Natural killer cell treated with Interleukin-12 subunit alpha and Interleukin-12 subunit beta and Interleukin-15 and Interleukin-18, amount 100 ng/mL, for 72 hours (primary cell): ENCODE measurements around the gene IQSEC3. TPM values are rescaled to one million over a fixed set of nuclear protein-coding genes. Genes with fewer than 3 reads are reported as not detected.
A peak's percentile ranks its signal among the peaks of the same experiment; 100 is the strongest.

Source experiments
- ATAC-seq, 2 donors: fragments of 150-1000 bp; cut with Tn5 transposase in 1 of 2; sonication (Bioruptor Pico), chemical (Tn5 transposase) in 1 of 2; 2 replicates each; pipeline ENCODE4 v1.10.0; 2021
- DNase-seq: peaks from one replicate; pipeline ENCODE4 v3.0.0; 2022; ENCODE audit warnings: low spot score
- H3K27ac Mint-ChIP-seq, 2 donors: 1 replicate in 1 of 2; 2 replicates in 1 of 2; pipeline ENCODE4 v1.8.0; 2022; ENCODE audit warnings: mixed read lengths in 2 of 2, mild to moderate bottlenecking in 1 of 2, moderate library complexity in 1 of 2
- H3K27me3 Mint-ChIP-seq, 2 donors: 1 replicate in 1 of 2; 2 replicates in 1 of 2; pipeline ENCODE4 v1.8.0; 2022; ENCODE audit warnings: mixed read lengths in 2 of 2
- H3K36me3 Mint-ChIP-seq: one replicate; pipeline ENCODE4 v1.8.0; 2022; ENCODE audit warnings: mixed read lengths
- H3K4me1 Mint-ChIP-seq, 2 donors: 1 replicate in 1 of 2; 2 replicates in 1 of 2; pipeline ENCODE4 v1.8.0; 2022; ENCODE audit warnings: low read depth in 2 of 2, mixed read lengths in 2 of 2, mild to moderate bottlenecking in 1 of 2
- H3K4me3 Mint-ChIP-seq: one replicate; pipeline ENCODE4 v1.8.0; 2022; ENCODE audit warnings: mixed read lengths
- H3K9me3 Mint-ChIP-seq: 2 replicates; pipeline ENCODE4 v1.8.0; 2022; ENCODE audit warnings: mixed read lengths
- total RNA-seq, 2 donors: library from RNA; stranded (reverse); gene quantifications; one replicate each; pipeline ENCODE4 v1.2.3, GENCODE V29; 2022

IQSEC3 gene
- total RNA-seq, 2 donors from 2014 or later: 0.22 to 1.1 TPM

DNA sequence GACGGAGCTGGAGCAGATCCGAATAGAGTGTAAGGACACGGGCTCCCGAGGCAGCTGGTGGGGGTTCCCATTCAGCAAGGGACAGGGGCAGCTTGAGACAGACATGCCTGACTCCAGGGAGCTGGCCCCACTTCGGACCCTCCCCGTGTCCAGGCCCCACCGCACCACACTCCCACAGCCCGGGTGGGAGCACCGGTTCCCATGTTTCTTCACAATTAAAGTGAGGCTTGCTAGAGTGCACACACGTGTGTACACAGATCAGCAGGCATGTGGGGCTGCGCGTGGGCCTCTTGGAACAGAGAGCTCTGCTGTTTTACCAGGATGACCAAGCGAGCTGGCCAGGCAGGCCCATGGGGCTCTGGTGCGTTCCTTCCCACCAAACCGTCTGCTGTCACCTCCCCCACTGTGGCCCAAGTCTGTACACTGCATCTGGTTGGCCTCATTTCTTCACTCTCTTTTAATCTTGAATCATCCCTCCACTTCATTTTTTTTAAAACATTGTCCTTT, 99.3 kb downstream of the IQSEC3 start:
- peaks cover 2 to 4% of the 10 kb centered on the region in 2 donors for H3K27me3 Mint-ChIP-seq
- peaks cover 13 to 22% of the 10 kb centered on the region in 2 donors for H3K4me1 Mint-ChIP-seq
- no peaks in the 10 kb centered on the region for H3K36me3 Mint-ChIP-seq
- H3K4me3 Mint-ChIP-seq: no peak overlapping the region
- no peaks in the 10 kb centered on the region for H3K9me3 Mint-ChIP-seq
- ATAC-seq (no peak), DNase-seq (no peak)
- peak overlapping the region in 1 of 2 donors; percentile 6 for H3K27ac Mint-ChIP-seq

DNA sequence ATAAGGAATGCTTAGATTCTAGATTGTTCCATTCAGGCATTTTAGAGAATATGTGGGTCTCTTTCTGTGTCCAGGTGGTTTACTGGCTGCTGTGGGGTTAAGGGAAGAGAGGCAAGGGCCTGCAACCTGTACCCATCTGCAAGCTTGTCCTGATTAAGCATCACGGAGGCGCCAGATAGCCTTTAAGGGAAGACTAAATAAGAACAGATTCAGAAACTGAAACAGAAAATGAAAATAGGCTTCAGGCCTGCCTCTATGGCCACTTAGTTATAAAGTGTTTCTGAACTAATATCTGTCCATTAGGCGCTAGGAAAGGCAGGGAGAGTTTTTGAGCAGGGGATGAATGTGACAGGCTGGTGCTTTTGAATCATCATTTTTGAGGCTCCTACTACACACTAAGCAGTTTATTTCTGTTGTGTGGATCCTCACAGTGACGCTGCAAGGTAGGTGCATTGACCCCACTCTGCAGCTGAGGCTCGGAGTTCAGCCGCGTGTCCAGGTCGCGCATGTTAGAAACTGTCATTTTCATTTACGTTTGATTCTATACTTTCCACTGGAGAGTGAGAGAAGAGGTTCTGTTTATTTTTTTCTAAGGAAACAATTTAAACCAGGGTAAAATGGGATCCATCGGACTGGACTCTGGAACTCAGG, 100.0 kb downstream of the IQSEC3 start:
- DNase-seq: no peak
- peaks cover 4 to 5% of the 10 kb centered on the region in 2 donors for H3K27me3 Mint-ChIP-seq
- peak overlapping the region in 1 of 2 donors; percentile 6 for H3K27ac Mint-ChIP-seq
- no peaks in the 10 kb centered on the region for H3K9me3 Mint-ChIP-seq
- no peaks in the 10 kb centered on the region for H3K36me3 Mint-ChIP-seq
- ATAC-seq: no peak
- peaks cover 13 to 22% of the 10 kb centered on the region in 2 donors for H3K4me1 Mint-ChIP-seq
- H3K4me3 Mint-ChIP-seq: no peak overlapping the region

DNA sequence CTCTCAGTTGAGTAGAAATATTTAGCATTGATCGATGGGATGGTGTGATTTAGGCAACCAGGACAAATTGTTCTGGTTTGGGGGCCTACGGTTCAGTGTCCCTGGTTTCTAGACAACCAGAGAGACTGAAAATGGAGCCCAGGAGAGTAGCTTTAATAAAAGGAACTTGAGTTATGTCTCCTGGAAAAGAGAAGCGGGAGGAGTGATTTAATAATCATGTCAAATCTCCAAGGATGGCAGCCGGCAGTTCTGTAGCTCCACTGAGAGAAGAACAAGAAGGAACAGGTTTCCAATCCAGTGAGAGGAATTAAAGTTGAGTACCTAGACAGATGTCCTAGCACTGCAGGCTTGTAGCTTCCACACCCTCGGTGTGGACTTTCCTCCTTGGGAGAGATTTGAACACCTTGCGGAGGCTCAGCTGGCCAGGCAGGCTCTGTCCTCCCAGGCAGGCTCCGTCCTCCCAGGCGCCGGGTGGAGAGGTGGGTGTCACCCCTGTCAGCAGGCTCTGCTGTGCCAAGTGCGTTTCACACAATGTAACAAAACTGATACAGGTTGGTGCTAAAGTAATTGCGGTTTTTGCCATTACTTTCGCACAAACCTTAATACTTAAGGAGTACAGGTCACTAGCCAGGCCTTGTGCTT, 101.5 kb downstream of the IQSEC3 start:
- no peak overlapping the region for H3K4me3 Mint-ChIP-seq
- DNase-seq: no peak
- H3K4me1 Mint-ChIP-seq: peaks cover 13 to 25% of the 10 kb centered on the region in 2 donors
- no peaks in the 10 kb centered on the region for H3K9me3 Mint-ChIP-seq
- peaks cover 11 to 12% of the 10 kb centered on the region in 2 donors for H3K27me3 Mint-ChIP-seq
- H3K27ac Mint-ChIP-seq: no peak overlapping the region
- no peak for ATAC-seq
- no peaks in the 10 kb centered on the region for H3K36me3 Mint-ChIP-seq

DNA sequence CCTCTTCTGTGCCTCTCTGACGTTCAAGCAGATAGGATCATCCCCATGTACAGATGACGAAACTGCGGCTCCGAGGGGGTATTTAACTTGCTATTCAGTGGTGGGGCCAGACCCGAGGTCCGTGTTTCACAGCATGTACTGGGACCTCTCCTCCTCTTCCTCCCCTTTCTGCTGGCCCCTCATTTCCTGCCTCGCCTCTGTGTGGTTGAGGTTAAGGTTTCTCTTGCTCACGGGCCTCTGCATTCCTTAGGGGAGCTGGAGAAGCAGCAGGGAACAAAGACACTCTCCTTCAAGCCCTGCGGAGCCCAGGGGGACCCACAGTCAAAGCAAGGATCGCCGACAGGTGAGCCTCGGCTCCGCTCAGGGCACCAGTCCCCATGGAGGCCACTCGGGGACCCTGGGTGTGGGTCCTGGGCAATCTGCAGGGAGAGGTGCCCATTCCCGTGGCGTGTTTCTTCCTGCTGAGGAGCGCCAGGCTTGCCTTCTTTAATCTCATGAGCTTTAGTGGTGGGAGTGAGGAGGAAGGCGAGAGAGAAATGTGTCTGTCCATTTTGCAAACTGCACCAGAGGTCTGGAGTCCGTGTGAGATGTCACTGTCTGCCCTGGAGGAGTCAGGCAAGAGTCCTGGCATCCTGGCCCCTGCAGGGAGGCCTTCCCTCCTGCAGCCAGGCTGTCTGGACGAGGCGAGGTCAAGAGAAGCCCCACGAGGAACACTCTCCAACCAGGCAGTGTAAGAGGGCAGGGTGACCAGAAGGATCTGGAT, 102.4 kb downstream of the IQSEC3 start:
- DNase-seq: no peak
- Mint-ChIP-seq H3K27me3 (peaks cover 11 to 12% of the 10 kb centered on the region in 2 donors), H3K4me1 (peaks cover 13 to 25% of the 10 kb centered on the region in 2 donors), H3K27ac (no peak overlapping the region), H3K36me3 (no peaks in the 10 kb centered on the region), H3K9me3 (no peaks in the 10 kb centered on the region), H3K4me3 (no peak overlapping the region)
- ATAC-seq: no peak

DNA sequence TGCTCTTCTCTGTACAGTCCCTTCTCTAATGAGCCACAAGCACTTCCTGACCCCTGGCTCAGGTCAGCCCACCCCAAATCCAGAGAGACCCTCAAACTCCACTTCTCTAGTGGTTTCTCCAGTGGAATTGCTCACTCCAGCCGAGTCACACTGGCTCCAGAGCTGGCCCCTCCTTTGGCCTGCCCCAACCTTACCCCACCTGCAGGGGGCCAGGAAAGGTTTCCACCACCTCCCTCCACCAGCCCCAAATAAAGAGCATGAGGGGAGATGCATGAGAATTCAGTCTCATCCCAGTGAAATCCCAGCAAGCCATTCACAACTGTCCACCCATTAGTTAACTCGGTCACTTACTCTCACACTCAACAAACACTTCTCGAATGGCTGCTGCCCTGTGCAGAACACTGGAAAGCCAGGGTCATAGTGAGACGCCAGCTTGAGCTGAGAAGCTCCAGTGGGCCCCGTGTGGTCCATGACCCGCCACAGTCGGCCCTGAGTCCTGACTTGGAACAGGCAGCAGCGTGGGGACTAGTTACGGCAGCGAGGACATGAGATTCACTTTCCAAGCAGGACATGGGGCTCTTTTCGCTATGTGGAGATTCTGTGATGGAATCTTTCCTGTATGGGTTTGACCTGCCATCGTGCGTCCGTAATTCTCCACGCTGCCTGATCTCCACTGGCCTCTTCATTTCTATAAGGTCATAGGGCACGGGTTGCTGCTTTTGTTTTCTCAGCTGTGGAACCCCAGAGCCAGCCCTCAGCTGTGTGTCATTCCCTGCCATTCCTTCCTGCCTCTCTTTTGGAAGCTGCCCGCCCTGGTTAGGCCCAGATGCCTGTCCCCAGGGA, 103.2 kb downstream of the IQSEC3 start:
- H3K4me1 Mint-ChIP-seq: peaks cover 7 to 25% of the 10 kb centered on the region in 2 donors

DNA sequence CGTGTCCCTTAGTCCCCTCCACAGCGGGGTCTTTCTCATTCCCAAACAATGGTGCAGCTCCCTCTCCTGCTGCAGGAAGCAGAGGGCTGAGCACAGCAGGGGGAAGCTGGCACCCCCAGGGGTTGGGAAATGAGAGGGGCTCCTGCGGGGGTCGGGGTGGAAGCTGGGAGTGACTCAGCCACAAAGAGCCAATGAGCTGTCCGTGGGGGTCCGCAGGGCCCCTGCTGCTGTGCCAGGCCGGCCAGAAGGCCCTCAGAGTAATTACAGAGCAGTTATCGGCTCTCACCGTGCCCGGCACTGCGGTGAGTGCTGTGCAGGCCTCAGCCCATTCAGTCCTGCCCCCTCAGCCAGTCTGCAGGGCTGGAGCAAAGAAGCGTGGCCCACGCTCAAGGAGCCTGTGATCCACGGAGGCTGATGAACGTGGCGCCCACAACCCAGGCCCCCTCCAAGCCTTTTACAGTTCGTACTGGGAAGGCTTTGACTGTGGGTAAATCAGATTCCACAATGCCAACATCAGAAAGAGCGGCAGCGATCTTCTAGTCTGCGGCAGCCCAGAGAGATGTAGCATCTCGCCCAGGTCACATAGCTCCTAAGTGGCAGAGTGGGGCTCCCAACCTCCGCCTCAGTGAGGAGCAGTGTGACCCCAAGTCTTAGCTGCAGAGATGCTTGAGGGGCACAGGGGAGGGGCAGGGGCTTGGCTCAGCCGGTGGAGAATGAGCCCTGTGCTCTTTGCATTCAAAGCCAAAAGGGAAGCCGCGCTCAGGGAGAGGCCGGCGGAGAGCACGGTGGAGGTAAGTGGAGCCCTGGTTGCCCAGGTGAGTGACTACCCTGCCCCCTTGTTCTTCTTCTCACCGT, 104.0 kb downstream of the IQSEC3 start:
- Mint-ChIP-seq H3K36me3 (no peaks in the 10 kb centered on the region), H3K27me3 (peaks cover 6 to 12% of the 10 kb centered on the region in 2 donors), H3K27ac (no peak overlapping the region), H3K9me3 (no peaks in the 10 kb centered on the region), H3K4me1 (peaks cover 7 to 25% of the 10 kb centered on the region in 2 donors), H3K4me3 (no peak overlapping the region)
- ATAC-seq: no peak
- no peak for DNase-seq

More for the DNA sequence above, 103.2 kb downstream of the IQSEC3 start:
- DNase-seq (no peak), ATAC-seq (no peak)
- Mint-ChIP-seq H3K9me3 (no peaks in the 10 kb centered on the region), H3K27me3 (peaks cover 7 to 12% of the 10 kb centered on the region in 2 donors), H3K36me3 (no peaks in the 10 kb centered on the region), H3K4me3 (no peak overlapping the region), H3K27ac (no peak overlapping the region)

DNA sequence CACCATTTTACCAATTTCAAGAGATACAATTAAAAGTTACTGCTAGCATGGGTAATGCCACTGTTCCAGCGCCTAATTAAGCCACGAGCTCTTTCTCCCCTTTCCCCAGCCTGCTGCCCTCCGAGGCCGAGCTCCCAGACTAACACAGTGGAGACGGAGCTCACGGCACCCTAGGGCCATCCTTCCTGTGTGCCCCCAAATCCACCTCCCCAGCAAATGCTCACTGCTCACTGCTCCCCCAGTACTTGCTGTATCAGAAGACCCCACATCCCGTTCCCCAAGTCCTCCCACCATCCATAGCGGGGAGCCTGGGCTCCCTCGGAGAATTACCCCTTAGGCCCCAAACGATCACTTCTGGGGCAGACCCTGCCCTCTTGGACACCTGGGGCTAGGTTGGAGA, 104.7 kb downstream of the IQSEC3 start:
- Mint-ChIP-seq H3K4me3 (no peak overlapping the region), H3K9me3 (no peaks in the 10 kb centered on the region), H3K27ac (no peak overlapping the region), H3K36me3 (no peaks in the 10 kb centered on the region), H3K4me1 (peaks cover 5 to 22% of the 10 kb centered on the region in 2 donors), H3K27me3 (peaks cover 6 to 12% of the 10 kb centered on the region in 2 donors)
- no peak for ATAC-seq
- no peak for DNase-seq

DNA sequence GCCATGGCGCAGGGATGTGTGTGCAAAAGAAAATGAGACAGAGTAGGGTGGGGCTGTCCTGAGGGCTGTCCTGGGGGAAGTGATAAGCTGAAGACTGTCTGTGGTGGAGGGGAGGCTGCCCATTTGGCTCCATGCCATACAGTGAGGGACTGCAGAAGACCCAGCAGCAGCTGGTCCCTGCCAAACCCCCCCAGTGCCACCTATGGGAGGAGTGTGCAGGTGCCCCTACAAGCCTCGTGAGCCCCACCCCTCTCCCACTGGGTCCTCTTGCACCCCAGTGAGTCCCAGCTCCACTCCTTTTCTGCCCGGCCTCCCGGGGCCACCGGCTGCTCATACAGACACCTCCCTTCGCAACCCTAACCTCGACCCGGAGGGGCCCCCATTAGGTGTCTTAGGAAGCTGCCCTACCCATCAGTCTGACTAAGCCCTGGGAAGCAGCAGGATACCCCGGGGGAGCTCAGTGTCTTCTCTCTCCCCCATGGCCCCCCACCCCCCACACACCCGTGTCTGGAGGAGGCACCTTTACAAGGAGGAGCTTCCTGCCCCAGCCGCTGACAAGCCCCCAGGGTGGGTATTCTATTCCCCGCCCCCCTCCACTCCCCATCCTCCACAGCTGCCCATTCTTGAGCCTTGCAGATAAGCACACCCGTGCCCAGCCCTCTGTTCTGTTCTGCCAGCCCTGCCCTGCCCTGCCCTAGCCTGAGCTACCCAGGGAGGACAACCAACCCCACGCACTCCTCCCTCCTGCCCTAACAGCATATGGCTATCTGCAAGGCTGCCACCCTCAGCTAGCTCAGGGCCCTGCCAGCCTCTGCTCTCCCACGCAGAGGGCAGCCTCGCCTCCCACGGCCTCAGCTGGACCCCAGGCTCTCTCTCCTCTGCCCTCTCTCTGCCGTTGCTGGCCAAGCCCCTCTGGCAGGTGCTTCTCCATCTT, 105.4 kb downstream of the IQSEC3 start:
- H3K4me3 Mint-ChIP-seq: no peak overlapping the region
- H3K27ac Mint-ChIP-seq: no peak overlapping the region
- no peaks in the 10 kb centered on the region for H3K9me3 Mint-ChIP-seq
- H3K36me3 Mint-ChIP-seq: no peaks in the 10 kb centered on the region
- DNase-seq (no peak), ATAC-seq (no peak)
- peaks cover 4 to 20% of the 10 kb centered on the region in 2 donors for H3K4me1 Mint-ChIP-seq
- peaks cover 6 to 12% of the 10 kb centered on the region in 2 donors for H3K27me3 Mint-ChIP-seq

DNA sequence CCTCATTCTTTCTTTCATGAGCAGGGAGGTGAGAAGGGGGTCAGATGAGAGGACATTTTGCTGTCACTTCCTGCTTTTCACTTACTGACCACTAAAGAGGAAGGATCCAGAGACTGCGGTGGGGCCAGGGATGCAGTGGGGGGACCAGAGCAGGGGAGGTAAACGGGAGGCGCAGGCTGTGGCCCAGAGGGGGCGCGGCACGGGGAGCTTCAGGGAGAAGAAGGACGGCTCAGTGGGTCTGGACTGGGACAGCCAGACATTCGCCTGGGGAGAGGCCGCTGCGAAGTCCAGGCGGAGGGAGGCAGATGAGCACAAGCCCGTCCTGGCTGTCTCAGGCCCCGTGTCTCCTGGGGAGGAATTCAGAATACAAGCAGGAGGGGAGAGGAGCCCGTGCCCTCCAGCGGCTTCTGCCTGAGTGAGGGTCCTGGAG, 106.2 kb downstream of the IQSEC3 start:
- ATAC-seq: no peak
- Mint-ChIP-seq H3K27ac (no peak overlapping the region), H3K4me3 (no peak overlapping the region), H3K9me3 (no peaks in the 10 kb centered on the region), H3K4me1 (peaks cover 4 to 20% of the 10 kb centered on the region in 2 donors), H3K27me3 (peaks cover 6 to 10% of the 10 kb centered on the region in 2 donors), H3K36me3 (no peaks in the 10 kb centered on the region)
- DNase-seq: no peak

DNA sequence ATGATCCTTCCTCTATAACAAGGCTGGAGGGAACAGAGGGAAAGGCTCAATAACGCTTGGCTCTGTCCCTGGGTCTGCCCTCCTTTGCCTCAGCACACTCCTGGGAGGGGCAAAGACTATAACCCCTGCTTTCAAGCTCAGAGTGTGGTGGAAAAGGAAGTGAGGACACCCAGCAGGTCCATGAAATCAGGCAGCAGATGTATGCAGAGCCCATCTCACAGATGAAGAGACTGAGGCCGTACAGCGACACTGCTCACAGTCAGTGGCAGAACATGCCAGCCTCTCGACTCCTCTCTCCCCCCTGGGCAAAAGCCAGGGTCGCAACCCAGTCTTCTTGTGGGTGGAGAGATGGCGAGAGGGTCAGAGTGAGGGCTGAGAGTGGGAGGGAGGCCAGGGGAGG, 107.6 kb downstream of the IQSEC3 start:
- Mint-ChIP-seq H3K4me1 (peaks cover 4 to 14% of the 10 kb centered on the region in 2 donors), H3K9me3 (no peaks in the 10 kb centered on the region), H3K4me3 (no peak overlapping the region), H3K27ac (no peak overlapping the region), H3K36me3 (no peaks in the 10 kb centered on the region), H3K27me3 (peaks cover 6 to 10% of the 10 kb centered on the region in 2 donors)
- DNase-seq (no peak), ATAC-seq (no peak)

DNA sequence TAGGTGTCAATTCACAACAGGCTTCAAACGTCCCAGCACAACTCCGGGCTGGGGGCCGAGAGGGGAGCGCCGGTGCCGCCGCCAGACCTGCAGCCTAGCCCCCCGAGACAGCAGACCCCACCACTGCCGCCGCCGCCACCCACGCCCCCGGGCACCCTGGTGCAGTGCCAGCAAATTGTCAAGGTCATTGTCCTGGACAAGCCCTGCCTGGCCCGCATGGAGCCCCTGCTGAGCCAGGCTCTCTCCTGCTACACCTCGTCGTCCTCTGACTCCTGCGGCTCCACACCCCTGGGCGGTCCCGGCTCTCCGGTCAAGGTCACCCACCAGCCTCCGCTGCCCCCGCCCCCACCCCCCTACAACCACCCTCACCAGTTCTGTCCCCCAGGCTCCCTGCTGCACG, 108.0 kb downstream of the IQSEC3 start:
- Mint-ChIP-seq H3K27ac (no peak overlapping the region), H3K27me3 (peaks cover 6 to 10% of the 10 kb centered on the region in 2 donors), H3K36me3 (no peaks in the 10 kb centered on the region), H3K4me1 (peaks cover 4 to 9% of the 10 kb centered on the region in 2 donors), H3K9me3 (no peaks in the 10 kb centered on the region), H3K4me3 (no peak overlapping the region)
- ATAC-seq (no peak), DNase-seq (no peak)

DNA sequence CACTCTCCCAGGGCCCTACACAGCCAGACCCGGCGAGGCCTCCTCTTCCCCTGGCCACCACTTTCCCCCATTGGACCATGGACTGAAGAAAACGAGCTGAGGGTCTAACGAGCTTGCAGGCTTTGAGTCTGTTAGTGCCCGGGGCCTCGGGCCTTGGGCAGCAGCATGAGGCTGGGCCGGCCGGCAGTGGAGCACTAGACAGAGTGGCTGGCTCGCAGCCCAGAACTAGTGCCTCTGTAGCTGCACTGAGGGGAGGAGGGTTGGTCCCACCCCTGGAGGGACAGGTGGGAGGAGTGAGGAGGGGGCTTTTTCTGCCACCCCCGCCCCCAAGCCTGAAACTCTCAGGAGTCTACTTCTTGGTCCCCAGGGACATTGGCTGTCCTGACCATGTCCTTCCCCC, 108.7 kb downstream of the IQSEC3 start:
- no peaks in the 10 kb centered on the region for H3K36me3 Mint-ChIP-seq
- DNase-seq: no peak
- no peak for ATAC-seq
- peaks cover 9 to 11% of the 10 kb centered on the region in 2 donors for H3K4me1 Mint-ChIP-seq
- H3K9me3 Mint-ChIP-seq: no peaks in the 10 kb centered on the region
- no peak overlapping the region for H3K27ac Mint-ChIP-seq
- H3K27me3 Mint-ChIP-seq: peaks cover 6 to 10% of the 10 kb centered on the region in 2 donors
- H3K4me3 Mint-ChIP-seq: no peak overlapping the region
